MCF 10A (cell line): ENCODE results near the gene SBK1. TPM values are rescaled to one million over a fixed set of nuclear protein-coding genes. Genes with fewer than 3 reads are reported as not detected.

Experiments used
- BruUV-seq: library from RNA; stranded (reverse); fragments of 400-500 nt; replicated peaks from 2 replicates; lab custom pipeline; 2021; lab: Mats Ljungman, UMichigan
- CTCF ChIA-PET: fragments of 300-600 bp; sonication (Branson Sonifier 250); formaldehyde crosslinking; extraction: SDS; loops from one replicate; lab custom pipeline; 2021; ENCODE audit warnings: antibody characterized with exemption, inconsistent platforms; lab: Yijun Ruan, JAX
- POLR2A ChIA-PET: fragments of 300-600, 350-650 bp; sonication (Branson Sonifier 250); formaldehyde crosslinking; extraction: SDS; loops from one replicate; lab custom pipeline; 2020; ENCODE audit warnings: antibody characterized with exemption, inconsistent platforms; lab: Yijun Ruan, JAX
- DNase-seq: peaks from one replicate; pipeline ENCODE4 v3.0.0-alpha.2; 2018; ENCODE audit not compliant: unreplicated experiment
- H3K27ac Mint-ChIP-seq: one replicate; pipeline ENCODE4 v1.8.0; 2022; ENCODE audit warnings: mild to moderate bottlenecking, low read depth, mixed read lengths; ENCODE audit not compliant: unreplicated experiment
- H3K27me3 Mint-ChIP-seq: one replicate; pipeline ENCODE4 v1.8.0; 2022; ENCODE audit warnings: mixed read lengths; ENCODE audit not compliant: insufficient read depth, unreplicated experiment
- H3K36me3 Mint-ChIP-seq: one replicate; pipeline ENCODE4 v1.8.0; 2022; ENCODE audit warnings: mild to moderate bottlenecking, moderate library complexity, mixed read lengths; ENCODE audit not compliant: insufficient read depth, unreplicated experiment
- H3K4me1 Mint-ChIP-seq: one replicate; pipeline ENCODE4 v1.8.0; 2022; ENCODE audit warnings: mixed read lengths; ENCODE audit not compliant: insufficient read depth, unreplicated experiment
- H3K4me3 Mint-ChIP-seq: one replicate; pipeline ENCODE4 v1.8.0; 2022; ENCODE audit warnings: mild to moderate bottlenecking, moderate library complexity, mixed read lengths; ENCODE audit not compliant: unreplicated experiment
- H3K9me3 Mint-ChIP-seq: one replicate; pipeline ENCODE4 v1.8.0; 2022; ENCODE audit warnings: mixed read lengths; ENCODE audit not compliant: unreplicated experiment
- CTCF ChIP-seq: fragments of 200-600 bp; IDR thresholded peaks from one replicate; pipeline ENCODE4 v1.8.0; 2022; ENCODE audit warnings: antibody characterized with exemption, mild to moderate bottlenecking; ENCODE audit not compliant: unreplicated experiment
- intact Hi-C: fragments of 100-400 bp; cut with micrococcal nuclease; formaldehyde crosslinking; loops from 2 replicates; pipeline ENCODE4 v1.14.1; 2022
- total RNA-seq: library from RNA; stranded (reverse); gene quantifications from 2 replicates; pipeline ENCODE4 v1.2.3, GENCODE V29; 2022

The SBK1 gene
- total RNA-seq, 1 experiment from 2014 or later: 0.14 TPM

- ChIA-PET CTCF (interaction anchor here (0.8 to 2.1 kb wide), 3 partner anchors 13 to 27 kb away, joined by 4 to 12 read pairs (median 4); no protein-coding TSS in a partner anchor), POLR2A (interaction anchor here (1.0 kb wide), 1 partner anchor 104 kb away, joined by 3 read pairs; no protein-coding TSS in a partner anchor)
- Mint-ChIP-seq H3K27ac (no peak overlapping the region), H3K36me3 (no peaks in the 10 kb centered on the region), H3K4me1 (peaks cover 8% of the 10 kb centered on the region), H3K27me3 (peaks cover 11% of the 10 kb centered on the region), H3K9me3 (no peaks in the 10 kb centered on the region), H3K4me3 (no peak overlapping the region)
- DNase-seq: no peak
- no TSS peak for BruUV-seq
- intact Hi-C loops: no loop called here
- TF ChIP-seq CTCF: no peak
Observed at GRCh38 chr16:28294201-28294600, 1.9 kb downstream of the SBK1 start.

GRCh38 chr16:28295276-28295675 is 3.0 kb downstream of the SBK1 start:
- ChIA-PET POLR2A (interaction anchor here (0.6 kb wide), 1 partner anchor 568 kb away, joined by 3 read pairs; no protein-coding TSS in a partner anchor), CTCF (interaction anchor here (0.6 to 1.3 kb wide), 4 partner anchors 16 to 26 kb away, joined by 3 to 4 read pairs (median 4); no protein-coding TSS in a partner anchor)
- no peak for TF ChIP-seq CTCF
- intact Hi-C loops: no loop called here
- no peak for DNase-seq
- H3K27me3 Mint-ChIP-seq: peaks cover 11% of the 10 kb centered on the region
- no peaks in the 10 kb centered on the region for H3K9me3 Mint-ChIP-seq
- H3K27ac Mint-ChIP-seq: no peak overlapping the region
- H3K36me3 Mint-ChIP-seq: no peaks in the 10 kb centered on the region
- peaks cover 7% of the 10 kb centered on the region for H3K4me1 Mint-ChIP-seq
- no TSS peak for BruUV-seq
- H3K4me3 Mint-ChIP-seq: no peak overlapping the region

GRCh38 chr16:28297308-28297707 is 5.0 kb downstream of the SBK1 start:
- H3K4me3 Mint-ChIP-seq: no peak overlapping the region
- no peak overlapping the region for H3K27ac Mint-ChIP-seq
- H3K36me3 Mint-ChIP-seq: no peaks in the 10 kb centered on the region
- CTCF ChIA-PET: interaction anchor here (0.6 to 1.4 kb wide), 3 partner anchors 20 to 254 kb away, joined by 3 to 4 read pairs (median 4); no protein-coding TSS in a partner anchor
- H3K9me3 Mint-ChIP-seq: no peaks in the 10 kb centered on the region
- H3K4me1 Mint-ChIP-seq: no peaks in the 10 kb centered on the region
- intact Hi-C loops: no loop called here
- peaks cover 20% of the 10 kb centered on the region for H3K27me3 Mint-ChIP-seq
- no TSS peak for BruUV-seq
- DNase-seq: no peak
- TF ChIP-seq CTCF: no peak
- POLR2A ChIA-PET: no interaction called here

- no peaks in the 10 kb centered on the region for H3K4me1 Mint-ChIP-seq
- intact Hi-C loops: no loop called here
- no peaks in the 10 kb centered on the region for H3K36me3 Mint-ChIP-seq
- no peak overlapping the region for H3K27ac Mint-ChIP-seq
- TF ChIP-seq CTCF: no peak
- CTCF ChIA-PET: interaction anchor here (0.6 to 1.5 kb wide), 5 partner anchors 19 to 253 kb away, joined by 3 to 4 read pairs (median 4); no protein-coding TSS in a partner anchor
- no peaks in the 10 kb centered on the region for H3K9me3 Mint-ChIP-seq
- no peak overlapping the region for H3K4me3 Mint-ChIP-seq
- H3K27me3 Mint-ChIP-seq: peaks cover 27% of the 10 kb centered on the region
- no TSS peak for BruUV-seq
- DNase-seq: no peak
- POLR2A ChIA-PET: no interaction called here
Observed at GRCh38 chr16:28297784-28298510, 5.6 kb downstream of the SBK1 start.
